D721Med (cell line): ENCODE results near the gene BORCS5.

ENCODE experiments used
- DNase-seq: peaks from one replicate; pipeline ENCODE4 v3.0.0; 2011; ENCODE audit warnings: low spot score; ENCODE audit not compliant: insufficient read length
- FAIRE-seq: peaks from 2 replicates; lab custom pipeline; 2011; peaks lifted over from hg19 to GRCh38; lab: Jason Lieb, UNC
- CTCF ChIP-seq: IDR thresholded peaks from 2 replicates; pipeline ENCODE4 v1.5.1; 2012; ENCODE audit warnings: mild to moderate bottlenecking, control low read depth; ENCODE audit not compliant: insufficient read depth; ENCODE audit errors: missing control alignments

BORCS5 gene

GRCh38 chr12:12473223-12473622 is 116.3 kb downstream of the BORCS5 start:
- no peak for FAIRE-seq
- no peak for TF ChIP-seq CTCF
- no peak for DNase-seq

GRCh38 chr12:12474471-12474928 is 117.6 kb downstream of the BORCS5 start:
- DNase-seq (no peak), FAIRE-seq (no peak)
- TF ChIP-seq CTCF: no peak

- no peak for TF ChIP-seq CTCF
- DNase-seq (no peak), FAIRE-seq (no peak)
Observed at GRCh38 chr12:12474931-12475795, 118.3 kb downstream of the BORCS5 start.

GRCh38 chr12:12476857-12477531 is 120.1 kb downstream of the BORCS5 start:
- FAIRE-seq (no peak), DNase-seq (no peak)
- TF ChIP-seq CTCF: no peak

GRCh38 chr12:12477532-12477890 is 120.6 kb downstream of the BORCS5 start:
- TF ChIP-seq CTCF: no peak
- FAIRE-seq (no peak), DNase-seq (no peak)

GRCh38 chr12:12480074-12480473 is 123.2 kb downstream of the BORCS5 start:
- DNase-seq (no peak), FAIRE-seq (no peak)
- no peak for TF ChIP-seq CTCF

- DNase-seq: no peak
- no peak for TF ChIP-seq CTCF
- FAIRE-seq: no peak
Observed at GRCh38 chr12:12481631-12482030, 124.8 kb downstream of the BORCS5 start.
